Upper lobe of left lung (tissue), 6 donors: ENCODE data around the gene MYO5B. TPM values are rescaled to one million over a fixed set of nuclear protein-coding genes. Genes with fewer than 3 reads are reported as not detected.

Experiments
- ATAC-seq, 2 donors: fragments of 200-7000 bp; cut with Tn5 transposase; one replicate each; pipeline ENCODE4 v1.9.1; 2022; ENCODE audit warnings: mild to moderate bottlenecking in 2 of 2, moderate library complexity in 2 of 2; ENCODE audit not compliant: low FRiP score in 2 of 2
- DNase-seq, 2 donors: peaks; one replicate each; pipeline ENCODE4 v3.0.0-alpha.2; 2019 to 2020
- H3K27ac ChIP-seq, 4 donors: fragments of 200-600 bp; sonication (generic); one replicate each; pipeline ENCODE4 v1.5.1; 2016 to 2019
- H3K27me3 ChIP-seq, 4 donors: fragments of 200-600 bp; sonication (generic); one replicate each; pipeline ENCODE4 v1.5.1; 2017 to 2019
- H3K36me3 ChIP-seq, 4 donors: fragments of 200-600 bp; sonication (generic); one replicate each; pipeline ENCODE4 v1.5.1; 2016 to 2019
- H3K4me1 ChIP-seq, 4 donors: fragments of 200-600 bp; sonication (generic); one replicate each; pipeline ENCODE4 v1.5.1; 2018 to 2019
- H3K4me3 ChIP-seq, 4 donors: fragments of 200-600 bp; sonication (generic); one replicate each; pipeline ENCODE4 v1.5.1; 2017 to 2019; ENCODE audit warnings: mild to moderate bottlenecking in 2 of 4, moderate library complexity in 1 of 4
- H3K9me3 ChIP-seq, 4 donors: fragments of 200-600 bp; sonication (generic); one replicate each; pipeline ENCODE4 v1.5.1; 2018 to 2019
- EP300 ChIP-seq, 4 donors: sonication (generic); formaldehyde crosslinking; IDR thresholded peaks; one replicate each; pipeline ENCODE4 v1.5.1; 2017; ENCODE audit warnings: antibody characterized with exemption in 4 of 4, control low read depth in 2 of 4
- POLR2A ChIP-seq, 4 donors: fragments of 450-650 bp; IDR thresholded peaks; one replicate each; pipeline ENCODE4 v1.5.1; 2016 to 2017; ENCODE audit warnings: antibody characterized with exemption in 4 of 4, mild to moderate bottlenecking in 2 of 4
- POLR2AphosphoS5 ChIP-seq, 2 donors: sonication (generic); formaldehyde crosslinking; IDR thresholded peaks; one replicate each; pipeline ENCODE4 v1.5.1; 2017; ENCODE audit warnings: antibody characterized with exemption in 2 of 2
- WGBS, 2 donors: methylation state at CpG; one replicate each; pipeline ENCODE4 v1.1.5; 2017 to 2018; 5-methylcytosine and 5-hydroxymethylcytosine counted together
- total RNA-seq, 6 donors: library from RNA; depleted of rRNA in 4 of 6; stranded (reverse); fragments of >200 nt in 4 of 6; gene quantifications; one replicate each; pipeline versions ENCODE4 v1.1.0 to v1.2.1, GENCODE V29; 2016 to 2021
- TF ChIP-seq, protein P1 (sequence below), 6 experiments: fragments of 450-650 bp in 4 of 6; fragments of 200-600 bp in 2 of 6; sonication (generic) in 2 of 6; IDR thresholded peaks; one replicate each; pipeline ENCODE4 v1.5.1; 2016 to 2019; ENCODE audit warnings: antibody characterized with exemption in 6 of 6
- donor health status: DM: no; HTN: no; CAD: no; lungs with moderate emphysema.
- donor health status: DM: no; HTN: yes; CAD: no; lungs with severe emphysema.

The MYO5B gene
- total RNA-seq, 6 donors from 2014 or later, result 25.4 to 95.2 (median 49.6) TPM

DNA sequence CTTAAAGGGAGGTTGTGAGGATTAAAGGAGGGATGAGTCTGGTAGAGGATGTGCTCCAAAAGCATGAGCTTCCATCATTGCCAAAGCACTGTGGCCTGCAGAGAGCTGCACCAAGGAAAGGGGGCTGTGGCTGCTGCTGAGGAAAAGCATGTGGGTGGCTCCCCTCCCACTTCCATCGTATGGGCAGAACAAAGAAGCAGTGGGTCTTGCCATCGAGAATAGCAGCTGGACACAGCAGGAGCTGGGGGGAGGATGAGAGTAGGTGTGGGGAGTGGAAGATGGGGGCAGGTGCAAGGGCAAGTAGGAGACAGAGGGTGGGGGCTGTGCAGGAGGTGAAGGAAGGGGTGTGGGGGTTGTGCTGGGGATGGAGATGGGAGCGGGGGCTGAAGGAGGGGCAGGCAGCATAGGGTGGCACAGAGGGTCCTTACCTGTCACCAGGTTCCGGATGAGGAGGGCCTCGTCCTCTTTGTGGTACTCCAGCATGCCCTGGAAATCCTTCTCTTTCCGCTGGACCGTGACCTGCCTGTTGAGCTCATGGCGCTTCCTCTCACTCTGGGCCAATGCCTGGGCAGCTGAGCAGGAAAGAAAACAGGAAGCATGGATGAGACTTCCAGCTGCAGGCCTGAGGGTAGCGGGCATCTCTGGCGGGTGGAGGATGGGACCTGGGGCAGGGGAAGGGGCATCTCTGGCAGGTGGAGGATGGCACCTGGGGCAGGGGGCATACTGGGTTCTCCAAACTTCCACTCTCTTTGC lies 348.1 kb downstream of the MYO5B start:
- Histone ChIP-seq H3K27me3 (no peaks in the 10 kb centered on the region), H3K4me3 (no peak overlapping the region), H3K4me1 (peaks cover 0 to 7% (median 3%) of the 10 kb centered on the region in 4 donors), H3K27ac (no peak overlapping the region), H3K36me3 (no peaks in the 10 kb centered on the region), H3K9me3 (no peaks in the 10 kb centered on the region)
- no peak for ATAC-seq
- no peak for DNase-seq
- 65 to 78% methylated on average over 9 to 10 of the region's 10 CpGs for WGBS, 2 donors
- TF ChIP-seq POLR2A (IDR thresholded peaks at IDR 0.05), result no peak
- no peak for TF ChIP-seq POLR2AphosphoS5 (IDR thresholded peaks at IDR 0.05)
- TF ChIP-seq, protein P1, sequence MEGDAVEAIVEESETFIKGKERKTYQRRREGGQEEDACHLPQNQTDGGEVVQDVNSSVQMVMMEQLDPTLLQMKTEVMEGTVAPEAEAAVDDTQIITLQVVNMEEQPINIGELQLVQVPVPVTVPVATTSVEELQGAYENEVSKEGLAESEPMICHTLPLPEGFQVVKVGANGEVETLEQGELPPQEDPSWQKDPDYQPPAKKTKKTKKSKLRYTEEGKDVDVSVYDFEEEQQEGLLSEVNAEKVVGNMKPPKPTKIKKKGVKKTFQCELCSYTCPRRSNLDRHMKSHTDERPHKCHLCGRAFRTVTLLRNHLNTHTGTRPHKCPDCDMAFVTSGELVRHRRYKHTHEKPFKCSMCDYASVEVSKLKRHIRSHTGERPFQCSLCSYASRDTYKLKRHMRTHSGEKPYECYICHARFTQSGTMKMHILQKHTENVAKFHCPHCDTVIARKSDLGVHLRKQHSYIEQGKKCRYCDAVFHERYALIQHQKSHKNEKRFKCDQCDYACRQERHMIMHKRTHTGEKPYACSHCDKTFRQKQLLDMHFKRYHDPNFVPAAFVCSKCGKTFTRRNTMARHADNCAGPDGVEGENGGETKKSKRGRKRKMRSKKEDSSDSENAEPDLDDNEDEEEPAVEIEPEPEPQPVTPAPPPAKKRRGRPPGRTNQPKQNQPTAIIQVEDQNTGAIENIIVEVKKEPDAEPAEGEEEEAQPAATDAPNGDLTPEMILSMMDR (IDR thresholded peaks at IDR 0.05), result no peak
- TF ChIP-seq EP300 (IDR thresholded peaks at IDR 0.05), result no peak

DNA sequence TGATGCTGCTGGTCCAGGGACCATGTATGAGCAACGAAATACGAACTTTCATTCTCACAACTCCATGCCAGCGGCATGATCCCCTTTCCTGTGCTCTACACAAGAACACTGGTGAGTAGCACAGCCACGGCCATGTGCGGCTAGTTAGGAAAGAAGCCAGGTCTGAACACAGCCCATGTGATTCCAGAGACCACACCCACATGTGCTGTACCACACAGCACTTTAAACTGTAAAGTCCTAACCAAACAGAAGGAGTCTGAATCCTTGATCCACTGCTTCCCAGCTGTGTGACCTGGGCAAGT lies 348.6 kb downstream of the MYO5B start:
- Histone ChIP-seq H3K9me3 (no peaks in the 10 kb centered on the region), H3K36me3 (no peaks in the 10 kb centered on the region), H3K27ac (no peak overlapping the region), H3K27me3 (no peaks in the 10 kb centered on the region), H3K4me1 (peaks cover 0 to 7% (median 3%) of the 10 kb centered on the region in 4 donors), H3K4me3 (no peak overlapping the region)
- TF ChIP-seq POLR2AphosphoS5 (IDR thresholded peaks at IDR 0.05) (no peak), POLR2A (IDR thresholded peaks at IDR 0.05) (no peak), EP300 (IDR thresholded peaks at IDR 0.05) (no peak)
- TF ChIP-seq, protein P1 (IDR thresholded peaks at IDR 0.05), result no peak
- DNase-seq, result no peak
- ATAC-seq, result peak in 1 of 2 donors; percentile 26
- 83 to 88% methylated on average over 4 to 5 of the region's 5 CpGs for WGBS, 2 donors

DNA sequence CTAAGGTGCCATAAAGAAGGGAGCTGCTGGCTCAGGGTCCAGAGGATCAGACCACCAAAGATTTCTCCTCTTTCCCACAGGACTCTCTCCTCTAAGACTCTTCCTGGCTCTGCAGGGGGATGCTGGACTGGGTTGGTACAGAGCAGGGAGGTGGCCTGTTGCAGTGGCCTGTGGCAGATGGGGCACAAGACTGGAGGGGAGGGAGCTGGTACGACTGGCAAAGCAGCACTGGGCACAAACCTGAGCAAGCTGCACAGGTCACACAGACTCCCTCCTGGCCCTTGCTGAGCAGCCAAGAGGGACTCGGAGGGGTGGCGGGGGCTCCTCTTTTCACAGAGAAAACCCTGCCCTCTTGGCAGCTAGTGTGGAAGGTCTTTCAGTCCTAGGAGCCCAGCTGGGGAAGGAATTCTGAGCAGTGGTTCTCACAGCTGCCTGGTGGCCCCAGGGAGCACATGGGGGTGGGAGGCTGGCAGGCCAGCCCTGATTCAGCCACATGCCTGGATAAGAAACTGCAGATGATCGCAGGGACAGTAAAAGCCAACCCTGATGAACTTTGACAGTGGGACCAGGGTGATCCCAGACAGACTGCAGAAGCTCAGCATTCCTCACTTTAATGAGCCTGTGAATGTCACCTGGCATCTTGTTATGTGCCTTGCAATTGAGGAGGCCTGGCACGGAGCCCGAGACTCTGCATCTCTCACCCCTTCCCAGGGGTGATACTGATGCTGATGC lies 349.2 kb downstream of the MYO5B start:
- Histone ChIP-seq H3K9me3 (no peaks in the 10 kb centered on the region), H3K27ac (no peak overlapping the region), H3K27me3 (no peaks in the 10 kb centered on the region), H3K36me3 (no peaks in the 10 kb centered on the region), H3K4me1 (peaks cover 0 to 7% (median 3%) of the 10 kb centered on the region in 4 donors), H3K4me3 (no peak overlapping the region)
- TF ChIP-seq, protein P1 (IDR thresholded peaks at IDR 0.05), result no peak
- no peak for TF ChIP-seq POLR2AphosphoS5 (IDR thresholded peaks at IDR 0.05)
- no peak for DNase-seq
- 83 to 94% methylated on average over 3 to 6 of the region's 6 CpGs for WGBS, 2 donors
- no peak for ATAC-seq

DNA sequence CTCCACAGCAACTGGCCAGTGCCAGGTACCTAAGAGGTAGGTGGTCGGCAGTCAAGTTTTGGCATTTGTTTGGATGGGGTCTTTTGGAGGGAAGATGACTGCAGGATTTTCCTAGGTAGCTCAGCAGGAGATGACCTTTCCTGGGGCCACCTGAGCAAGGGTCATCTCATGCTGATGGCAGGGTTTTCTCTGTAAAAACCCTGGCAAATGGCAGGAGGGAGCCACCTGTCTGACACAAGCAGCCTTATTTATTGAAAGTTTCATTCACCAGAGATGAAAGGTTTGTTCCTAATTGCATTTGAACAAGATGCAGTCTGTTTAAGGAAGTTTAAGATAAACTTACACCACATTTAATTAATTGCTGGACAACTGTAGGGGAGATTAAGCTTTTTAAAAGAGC lies 350.0 kb downstream of the MYO5B start:
- Histone ChIP-seq H3K9me3 (no peaks in the 10 kb centered on the region), H3K27me3 (no peaks in the 10 kb centered on the region), H3K4me1 (peaks cover 0 to 6% (median 3%) of the 10 kb centered on the region in 4 donors), H3K4me3 (no peak overlapping the region), H3K27ac (no peak overlapping the region), H3K36me3 (peaks cover 0 to 2% (median 0%) of the 10 kb centered on the region in 4 donors)
- WGBS, 2 donors, result 94 to 100% methylated on average over 1 of the region's 1 CpG
- ATAC-seq, result no peak
- TF ChIP-seq POLR2A (IDR thresholded peaks at IDR 0.05), result no peak
- TF ChIP-seq EP300 (IDR thresholded peaks at IDR 0.05), result no peak
- TF ChIP-seq, protein P1 (IDR thresholded peaks at IDR 0.05), result no peak
- TF ChIP-seq POLR2AphosphoS5 (IDR thresholded peaks at IDR 0.05), result no peak
- no peak for DNase-seq
